ENCODE data around the gene MCAM.

GRCh38 chr11:119361056-119361787 lies 44.3 kb upstream of the MCAM start:
- TF ChIP-seq KAT7 (CRISPR knock-in tag; IDR thresholded peaks at IDR 0.05; ENCODE audit: borderline replicate concordance) = no peak
- TF ChIP-seq, protein P1, sequence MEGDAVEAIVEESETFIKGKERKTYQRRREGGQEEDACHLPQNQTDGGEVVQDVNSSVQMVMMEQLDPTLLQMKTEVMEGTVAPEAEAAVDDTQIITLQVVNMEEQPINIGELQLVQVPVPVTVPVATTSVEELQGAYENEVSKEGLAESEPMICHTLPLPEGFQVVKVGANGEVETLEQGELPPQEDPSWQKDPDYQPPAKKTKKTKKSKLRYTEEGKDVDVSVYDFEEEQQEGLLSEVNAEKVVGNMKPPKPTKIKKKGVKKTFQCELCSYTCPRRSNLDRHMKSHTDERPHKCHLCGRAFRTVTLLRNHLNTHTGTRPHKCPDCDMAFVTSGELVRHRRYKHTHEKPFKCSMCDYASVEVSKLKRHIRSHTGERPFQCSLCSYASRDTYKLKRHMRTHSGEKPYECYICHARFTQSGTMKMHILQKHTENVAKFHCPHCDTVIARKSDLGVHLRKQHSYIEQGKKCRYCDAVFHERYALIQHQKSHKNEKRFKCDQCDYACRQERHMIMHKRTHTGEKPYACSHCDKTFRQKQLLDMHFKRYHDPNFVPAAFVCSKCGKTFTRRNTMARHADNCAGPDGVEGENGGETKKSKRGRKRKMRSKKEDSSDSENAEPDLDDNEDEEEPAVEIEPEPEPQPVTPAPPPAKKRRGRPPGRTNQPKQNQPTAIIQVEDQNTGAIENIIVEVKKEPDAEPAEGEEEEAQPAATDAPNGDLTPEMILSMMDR (IDR thresholded peaks at IDR 0.05) = no peak
- TF ChIP-seq NR2C2 (CRISPR knock-in tag; IDR thresholded peaks at IDR 0.05) = no peak
- TF ChIP-seq, protein P2, sequence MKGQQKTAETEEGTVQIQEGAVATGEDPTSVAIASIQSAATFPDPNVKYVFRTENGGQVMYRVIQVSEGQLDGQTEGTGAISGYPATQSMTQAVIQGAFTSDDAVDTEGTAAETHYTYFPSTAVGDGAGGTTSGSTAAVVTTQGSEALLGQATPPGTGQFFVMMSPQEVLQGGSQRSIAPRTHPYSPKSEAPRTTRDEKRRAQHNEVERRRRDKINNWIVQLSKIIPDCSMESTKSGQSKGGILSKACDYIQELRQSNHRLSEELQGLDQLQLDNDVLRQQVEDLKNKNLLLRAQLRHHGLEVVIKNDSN (CRISPR knock-in tag; IDR thresholded peaks at IDR 0.05) = no peak
- no peak for TF ChIP-seq ETV6 (CRISPR knock-in tag; IDR thresholded peaks at IDR 0.05)
- TF ChIP-seq, protein P3, sequence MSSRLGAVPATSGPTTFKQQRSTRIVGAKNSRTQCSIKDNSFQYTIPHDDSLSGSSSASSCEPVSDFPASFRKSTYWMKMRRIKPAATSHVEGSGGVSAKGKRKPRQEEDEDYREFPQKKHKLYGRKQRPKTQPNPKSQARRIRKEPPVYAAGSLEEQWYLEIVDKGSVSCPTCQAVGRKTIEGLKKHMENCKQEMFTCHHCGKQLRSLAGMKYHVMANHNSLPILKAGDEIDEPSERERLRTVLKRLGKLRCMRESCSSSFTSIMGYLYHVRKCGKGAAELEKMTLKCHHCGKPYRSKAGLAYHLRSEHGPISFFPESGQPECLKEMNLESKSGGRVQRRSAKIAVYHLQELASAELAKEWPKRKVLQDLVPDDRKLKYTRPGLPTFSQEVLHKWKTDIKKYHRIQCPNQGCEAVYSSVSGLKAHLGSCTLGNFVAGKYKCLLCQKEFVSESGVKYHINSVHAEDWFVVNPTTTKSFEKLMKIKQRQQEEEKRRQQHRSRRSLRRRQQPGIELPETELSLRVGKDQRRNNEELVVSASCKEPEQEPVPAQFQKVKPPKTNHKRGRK (CRISPR knock-in tag; IDR thresholded peaks at IDR 0.05; ENCODE audit: borderline replicate concordance) = no peak

Measured in WTC11 (cell line).